SJCRH30 (cell line): ENCODE results near the gene CRYBA2. TPM values are rescaled to one million over a fixed set of nuclear protein-coding genes. Genes with fewer than 3 reads are reported as not detected.

Experiments
- DNase-seq, 2 experiments: peaks; one replicate each; pipeline ENCODE4 v3.0.0-alpha.2; 2015 to 2020
- H3K27ac ChIP-seq: fragments of 250-450 bp; sonication (Bioruptor Pico); 2 replicates; pipeline ENCODE4 v1.5.1; 2020; ENCODE audit warnings: mild to moderate bottlenecking, moderate library complexity
- H3K27me3 ChIP-seq: fragments of 250-450 bp; sonication (Bioruptor Pico); 2 replicates; pipeline ENCODE4 v1.5.1; 2020; ENCODE audit warnings: mild to moderate bottlenecking, moderate library complexity
- H3K36me3 ChIP-seq: fragments of 250-450 bp; sonication (Bioruptor Pico); 2 replicates; pipeline ENCODE4 v1.5.1; 2020; ENCODE audit warnings: mild to moderate bottlenecking, moderate library complexity
- H3K4me1 ChIP-seq: fragments of 250-450 bp; sonication (Bioruptor Pico); 2 replicates; pipeline ENCODE4 v1.5.1; 2020; ENCODE audit warnings: mild to moderate bottlenecking, moderate library complexity
- H3K4me3 ChIP-seq: fragments of 250-450 bp; sonication (Bioruptor Pico); 2 replicates; pipeline ENCODE4 v1.5.1; 2020; ENCODE audit warnings: mild to moderate bottlenecking, moderate library complexity
- H3K9me3 ChIP-seq: fragments of 250-450 bp; sonication (Bioruptor Pico); replicated peaks from 2 replicates; pipeline ENCODE4 v1.5.1; 2020; ENCODE audit warnings: mild to moderate bottlenecking, moderate library complexity
- total RNA-seq: library from RNA; depleted of rRNA; stranded (reverse); fragments of >200 nt; shearing (Covaris generic); gene quantifications from 2 replicates; pipeline ENCODE4 v1.2.3, GENCODE V29; 2014

The CRYBA2 gene
- total RNA-seq, 1 experiment from 2014 or later, result not detected

- DNase-seq, result no peak
- H3K9me3 ChIP-seq, result no peaks in the 10 kb centered on the region
- H3K4me3 ChIP-seq, result no peak overlapping the region
- H3K36me3 ChIP-seq, result no peaks in the 10 kb centered on the region
- no peaks in the 10 kb centered on the region for H3K27me3 ChIP-seq
- H3K4me1 ChIP-seq, result no peaks in the 10 kb centered on the region
- no peak overlapping the region for H3K27ac ChIP-seq
These were observed 8.8 kb downstream of the CRYBA2 start for GRCh38 chr2:218984239-218985020.

- Histone ChIP-seq H3K4me3 (no peak overlapping the region), H3K27me3 (no peaks in the 10 kb centered on the region), H3K9me3 (no peaks in the 10 kb centered on the region), H3K36me3 (no peaks in the 10 kb centered on the region), H3K4me1 (no peaks in the 10 kb centered on the region), H3K27ac (no peak overlapping the region)
- DNase-seq, result no peak
These were observed 9.3 kb downstream of the CRYBA2 start for GRCh38 chr2:218983934-218984238.

- Histone ChIP-seq H3K36me3 (no peaks in the 10 kb centered on the region), H3K9me3 (no peaks in the 10 kb centered on the region), H3K4me3 (no peak overlapping the region), H3K27me3 (no peaks in the 10 kb centered on the region), H3K27ac (no peak overlapping the region), H3K4me1 (no peaks in the 10 kb centered on the region)
- no peak for DNase-seq
These were observed 9.8 kb downstream of the CRYBA2 start for GRCh38 chr2:218983263-218983933.

GRCh38 chr2:218982586-218983262 is 10.5 kb downstream of the CRYBA2 start:
- Histone ChIP-seq H3K27me3 (no peaks in the 10 kb centered on the region), H3K27ac (no peak overlapping the region), H3K9me3 (no peaks in the 10 kb centered on the region), H3K4me3 (no peak overlapping the region), H3K36me3 (no peaks in the 10 kb centered on the region), H3K4me1 (no peaks in the 10 kb centered on the region)
- DNase-seq, result no peak

GRCh38 chr2:218981881-218982585 is 11.2 kb downstream of the CRYBA2 start:
- H3K36me3 ChIP-seq, result no peaks in the 10 kb centered on the region
- DNase-seq, result no peak
- H3K27me3 ChIP-seq, result no peaks in the 10 kb centered on the region
- H3K9me3 ChIP-seq, result no peaks in the 10 kb centered on the region
- H3K4me1 ChIP-seq, result no peaks in the 10 kb centered on the region
- no peak overlapping the region for H3K4me3 ChIP-seq
- no peak overlapping the region for H3K27ac ChIP-seq

- Histone ChIP-seq H3K9me3 (no peaks in the 10 kb centered on the region), H3K4me1 (no peaks in the 10 kb centered on the region), H3K36me3 (no peaks in the 10 kb centered on the region), H3K4me3 (no peak overlapping the region), H3K27ac (no peak overlapping the region), H3K27me3 (no peaks in the 10 kb centered on the region)
- DNase-seq, result no peak
These were observed 11.8 kb downstream of the CRYBA2 start for GRCh38 chr2:218981390-218981880.

GRCh38 chr2:218980735-218981389 is 12.4 kb downstream of the CRYBA2 start:
- no peaks in the 10 kb centered on the region for H3K27me3 ChIP-seq

GRCh38 chr2:218979846-218980734 is 13.1 kb downstream of the CRYBA2 start:
- Histone ChIP-seq H3K27me3 (no peaks in the 10 kb centered on the region), H3K36me3 (no peaks in the 10 kb centered on the region), H3K4me3 (no peak overlapping the region), H3K9me3 (no peaks in the 10 kb centered on the region), H3K4me1 (no peaks in the 10 kb centered on the region), H3K27ac (no peak overlapping the region)
- DNase-seq, result peak; percentile 85 to 88

More at GRCh38 chr2:218980735-218981389, 12.4 kb downstream of the CRYBA2 start:
- Histone ChIP-seq H3K4me3 (no peak overlapping the region), H3K27ac (no peak overlapping the region), H3K9me3 (no peaks in the 10 kb centered on the region), H3K36me3 (no peaks in the 10 kb centered on the region), H3K4me1 (no peaks in the 10 kb centered on the region)
- no peak for DNase-seq

GRCh38 chr2:218975060-218975777 is 18.0 kb downstream of the CRYBA2 start:
- no peak overlapping the region for H3K27ac ChIP-seq
- H3K27me3 ChIP-seq, result no peaks in the 10 kb centered on the region
- H3K9me3 ChIP-seq, result no peaks in the 10 kb centered on the region
- no peaks in the 10 kb centered on the region for H3K36me3 ChIP-seq
- no peak for DNase-seq
- no peaks in the 10 kb centered on the region for H3K4me1 ChIP-seq
- H3K4me3 ChIP-seq, result no peak overlapping the region

- DNase-seq, result no peak
- Histone ChIP-seq H3K36me3 (no peaks in the 10 kb centered on the region), H3K4me3 (no peak overlapping the region), H3K4me1 (no peaks in the 10 kb centered on the region), H3K9me3 (no peaks in the 10 kb centered on the region), H3K27ac (no peak overlapping the region), H3K27me3 (no peaks in the 10 kb centered on the region)
These were observed 22.3 kb downstream of the CRYBA2 start for GRCh38 chr2:218970894-218971293.

GRCh38 chr2:218964041-218964771 is 29.0 kb downstream of the CRYBA2 start:
- no peaks in the 10 kb centered on the region for H3K27me3 ChIP-seq
- DNase-seq, result peak; percentile 60 to 70
- H3K36me3 ChIP-seq, result no peaks in the 10 kb centered on the region
- H3K27ac ChIP-seq, result peak overlapping the region; percentile 66
- peak overlapping the region; percentile 54 for H3K4me3 ChIP-seq
- no peaks in the 10 kb centered on the region for H3K9me3 ChIP-seq
- H3K4me1 ChIP-seq, result peaks cover 14% of the 10 kb centered on the region

GRCh38 chr2:218963601-218964000 is 29.6 kb downstream of the CRYBA2 start:
- no peaks in the 10 kb centered on the region for H3K36me3 ChIP-seq
- H3K4me1 ChIP-seq, result peaks cover 14% of the 10 kb centered on the region
- DNase-seq, result no peak
- peak overlapping the region; percentile 66 for H3K27ac ChIP-seq
- H3K4me3 ChIP-seq, result peak overlapping the region; percentile 54
- no peaks in the 10 kb centered on the region for H3K9me3 ChIP-seq
- H3K27me3 ChIP-seq, result no peaks in the 10 kb centered on the region
